Activated naive CD8-positive, alpha-beta T cell treated with anti-CD3 and anti-CD28 coated beads, Interleukin-2, amount 50 U/mL, for 24 hours (primary cell): ENCODE results near the gene SYNE2.

Experiments
- ATAC-seq: fragments of 150-1000 bp; cut with Tn5 transposase; one replicate; pipeline ENCODE4 v1.10.0; 2021
- DNase-seq: peaks from one replicate; pipeline ENCODE4 v3.0.0; 2021
- H3K27ac Mint-ChIP-seq: one replicate; pipeline ENCODE4 v1.8.0; 2021; ENCODE audit warnings: mild to moderate bottlenecking, mixed read lengths
- H3K27me3 Mint-ChIP-seq: one replicate; pipeline ENCODE4 v1.8.0; 2021; ENCODE audit warnings: mixed read lengths
- H3K36me3 Mint-ChIP-seq: one replicate; pipeline ENCODE4 v1.8.0; 2021; ENCODE audit warnings: low read depth, mixed read lengths
- H3K4me1 Mint-ChIP-seq: one replicate; pipeline ENCODE4 v1.8.0; 2021; ENCODE audit warnings: mixed read lengths
- H3K4me3 Mint-ChIP-seq: one replicate; pipeline ENCODE4 v1.8.0; 2021; ENCODE audit warnings: mild to moderate bottlenecking, moderate library complexity, mixed read lengths
- H3K9me3 Mint-ChIP-seq: one replicate; pipeline ENCODE4 v1.8.0; 2021; ENCODE audit warnings: mixed read lengths

Gene SYNE2

GRCh38 chr14:63891148-63891975 lies 38.6 kb downstream of the SYNE2 start:
- H3K9me3 Mint-ChIP-seq = no peaks in the 10 kb centered on the region
- no peak for ATAC-seq
- no peak for DNase-seq
- no peaks in the 10 kb centered on the region for H3K27me3 Mint-ChIP-seq
- H3K4me3 Mint-ChIP-seq = no peak overlapping the region
- H3K27ac Mint-ChIP-seq = no peak overlapping the region
- H3K4me1 Mint-ChIP-seq = peaks cover 11% of the 10 kb centered on the region
- no peaks in the 10 kb centered on the region for H3K36me3 Mint-ChIP-seq

- ATAC-seq = no peak
- Mint-ChIP-seq H3K4me1 (peaks cover 11% of the 10 kb centered on the region), H3K9me3 (no peaks in the 10 kb centered on the region), H3K4me3 (no peak overlapping the region), H3K27me3 (no peaks in the 10 kb centered on the region), H3K27ac (no peak overlapping the region), H3K36me3 (no peaks in the 10 kb centered on the region)
- DNase-seq = no peak
Observed at GRCh38 chr14:63892265-63892664, 39.5 kb downstream of the SYNE2 start.

- Mint-ChIP-seq H3K9me3 (no peaks in the 10 kb centered on the region), H3K4me1 (peaks cover 11% of the 10 kb centered on the region), H3K36me3 (no peaks in the 10 kb centered on the region), H3K27ac (no peak overlapping the region), H3K27me3 (no peaks in the 10 kb centered on the region), H3K4me3 (no peak overlapping the region)
- DNase-seq = no peak
- no peak for ATAC-seq
Observed at GRCh38 chr14:63893701-63894458, 41.1 kb downstream of the SYNE2 start.

GRCh38 chr14:63895510-63895909 lies 42.7 kb downstream of the SYNE2 start:
- peaks cover 3% of the 10 kb centered on the region for H3K36me3 Mint-ChIP-seq
- H3K4me3 Mint-ChIP-seq = no peak overlapping the region
- peaks cover 15% of the 10 kb centered on the region for H3K4me1 Mint-ChIP-seq
- ATAC-seq = no peak
- no peak overlapping the region for H3K27ac Mint-ChIP-seq
- no peak for DNase-seq
- H3K27me3 Mint-ChIP-seq = no peaks in the 10 kb centered on the region
- no peaks in the 10 kb centered on the region for H3K9me3 Mint-ChIP-seq

GRCh38 chr14:63896278-63896720 lies 43.5 kb downstream of the SYNE2 start:
- peaks cover 15% of the 10 kb centered on the region for H3K4me1 Mint-ChIP-seq
- H3K27ac Mint-ChIP-seq = no peak overlapping the region
- H3K9me3 Mint-ChIP-seq = no peaks in the 10 kb centered on the region
- DNase-seq = no peak
- no peak for ATAC-seq
- H3K4me3 Mint-ChIP-seq = no peak overlapping the region
- no peaks in the 10 kb centered on the region for H3K27me3 Mint-ChIP-seq
- peaks cover 3% of the 10 kb centered on the region for H3K36me3 Mint-ChIP-seq

- no peak overlapping the region for H3K27ac Mint-ChIP-seq
- H3K27me3 Mint-ChIP-seq = no peaks in the 10 kb centered on the region
- peaks cover 19% of the 10 kb centered on the region for H3K4me1 Mint-ChIP-seq
- peaks cover 3% of the 10 kb centered on the region for H3K36me3 Mint-ChIP-seq
- H3K4me3 Mint-ChIP-seq = no peak overlapping the region
- no peaks in the 10 kb centered on the region for H3K9me3 Mint-ChIP-seq
- DNase-seq = no peak
- no peak for ATAC-seq
Observed at GRCh38 chr14:63897721-63898163, 44.9 kb downstream of the SYNE2 start.

GRCh38 chr14:63899953-63900352 lies 47.1 kb downstream of the SYNE2 start:
- no peaks in the 10 kb centered on the region for H3K27me3 Mint-ChIP-seq
- DNase-seq (no peak), ATAC-seq (no peak)
- H3K4me3 Mint-ChIP-seq = no peak overlapping the region
- H3K36me3 Mint-ChIP-seq = peaks cover 3% of the 10 kb centered on the region
- no peak overlapping the region for H3K27ac Mint-ChIP-seq
- H3K9me3 Mint-ChIP-seq = no peaks in the 10 kb centered on the region
- H3K4me1 Mint-ChIP-seq = peaks cover 26% of the 10 kb centered on the region

GRCh38 chr14:63901434-63902085 lies 48.8 kb downstream of the SYNE2 start:
- Mint-ChIP-seq H3K9me3 (no peaks in the 10 kb centered on the region), H3K27me3 (no peaks in the 10 kb centered on the region), H3K36me3 (peaks cover 3% of the 10 kb centered on the region), H3K4me3 (no peak overlapping the region), H3K27ac (no peak overlapping the region), H3K4me1 (peaks cover 26% of the 10 kb centered on the region)
- no peak for ATAC-seq
- DNase-seq = no peak

GRCh38 chr14:63902375-63902976 lies 49.7 kb downstream of the SYNE2 start:
- no peak for ATAC-seq
- no peaks in the 10 kb centered on the region for H3K27me3 Mint-ChIP-seq
- no peak for DNase-seq
- H3K27ac Mint-ChIP-seq = no peak overlapping the region
- no peaks in the 10 kb centered on the region for H3K9me3 Mint-ChIP-seq
- peaks cover 3% of the 10 kb centered on the region for H3K36me3 Mint-ChIP-seq
- no peak overlapping the region for H3K4me3 Mint-ChIP-seq
- peaks cover 26% of the 10 kb centered on the region for H3K4me1 Mint-ChIP-seq

- peaks cover 42% of the 10 kb centered on the region for H3K4me1 Mint-ChIP-seq
- ATAC-seq (no peak), DNase-seq (no peak)
- H3K4me3 Mint-ChIP-seq = no peak overlapping the region
- H3K9me3 Mint-ChIP-seq = no peaks in the 10 kb centered on the region
- no peak overlapping the region for H3K27ac Mint-ChIP-seq
- no peaks in the 10 kb centered on the region for H3K27me3 Mint-ChIP-seq
- H3K36me3 Mint-ChIP-seq = peaks cover 3% of the 10 kb centered on the region
Observed at GRCh38 chr14:63904724-63905123, 51.9 kb downstream of the SYNE2 start.

- H3K9me3 Mint-ChIP-seq = no peaks in the 10 kb centered on the region
- H3K36me3 Mint-ChIP-seq = no peaks in the 10 kb centered on the region
- H3K4me1 Mint-ChIP-seq = peaks cover 42% of the 10 kb centered on the region
- H3K4me3 Mint-ChIP-seq = no peak overlapping the region
- no peak overlapping the region for H3K27ac Mint-ChIP-seq
- no peaks in the 10 kb centered on the region for H3K27me3 Mint-ChIP-seq
- ATAC-seq (no peak), DNase-seq (no peak)
Observed at GRCh38 chr14:63905370-63905769, 52.6 kb downstream of the SYNE2 start.

- Mint-ChIP-seq H3K27ac (no peak overlapping the region), H3K36me3 (peaks cover 5% of the 10 kb centered on the region), H3K9me3 (no peaks in the 10 kb centered on the region), H3K27me3 (no peaks in the 10 kb centered on the region), H3K4me3 (peak overlapping the region; percentile 39), H3K4me1 (peaks cover 36% of the 10 kb centered on the region)
- no peak for DNase-seq
- ATAC-seq = peak; percentile 61
Observed at GRCh38 chr14:63908667-63909264, 56.0 kb downstream of the SYNE2 start.

- peaks cover 7% of the 10 kb centered on the region for H3K36me3 Mint-ChIP-seq
- DNase-seq (no peak), ATAC-seq (no peak)
- H3K27me3 Mint-ChIP-seq = no peaks in the 10 kb centered on the region
- peaks cover 34% of the 10 kb centered on the region for H3K4me1 Mint-ChIP-seq
- H3K27ac Mint-ChIP-seq = no peak overlapping the region
- H3K4me3 Mint-ChIP-seq = no peak overlapping the region
- no peaks in the 10 kb centered on the region for H3K9me3 Mint-ChIP-seq
Observed at GRCh38 chr14:63909984-63910383, 57.2 kb downstream of the SYNE2 start.
